GM21723 (cell line): ENCODE measurements around the gene RAB3B.
"Not testable (repeated sequence)": the region's sequence is repeated elsewhere in the genome, so short reads cannot be mapped to it uniquely, and the experiment has no call there.

Experiments
- ATAC-seq: cut with Tn5 transposase; IDR thresholded peaks from one replicate; pipeline ENCODE4 v1.9.1; 2021; ENCODE audit warnings: mild to moderate bottlenecking, moderate library complexity; ENCODE audit not compliant: unreplicated experiment

Gene RAB3B

DNA sequence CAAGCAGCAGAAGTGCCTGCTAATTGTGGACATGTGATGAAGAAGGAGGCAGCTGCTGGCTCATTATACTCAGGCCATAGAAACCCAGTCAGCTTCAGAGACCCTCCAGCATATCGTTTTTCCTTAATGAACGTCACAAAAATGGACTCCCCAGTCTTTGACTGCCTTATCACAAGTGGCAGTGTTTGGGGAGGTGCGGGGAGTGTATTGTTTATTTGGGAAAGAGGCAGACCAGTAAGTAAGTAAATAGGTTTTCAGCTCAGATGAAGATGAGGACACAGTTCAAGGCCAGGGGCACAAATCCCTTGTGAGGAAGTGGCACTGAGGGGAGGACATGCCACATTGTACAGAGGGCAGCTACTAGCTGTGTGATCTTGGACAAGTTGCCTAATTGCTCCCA is 68.5 kb downstream of the RAB3B start:
- ATAC-seq = no peak

DNA sequence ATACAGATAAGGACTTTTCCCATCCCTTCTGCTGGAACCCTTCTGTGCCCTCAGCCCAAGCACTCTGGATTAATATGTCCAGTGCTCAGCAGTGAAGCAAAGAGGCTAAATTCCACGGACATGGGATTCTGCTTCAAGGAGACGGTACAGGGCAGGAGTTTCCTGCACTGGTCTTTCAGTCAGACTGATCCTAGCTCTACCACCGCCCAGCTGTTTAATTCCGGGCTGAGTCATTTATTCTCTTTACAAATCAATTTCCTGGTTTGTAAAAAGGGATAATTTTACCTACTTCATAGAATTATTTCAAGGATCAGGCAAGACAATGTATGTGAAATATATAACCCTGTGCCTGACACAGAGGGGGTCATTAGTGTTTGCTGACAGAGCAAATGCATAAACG is 70.4 kb downstream of the RAB3B start:
- no peak for ATAC-seq

DNA sequence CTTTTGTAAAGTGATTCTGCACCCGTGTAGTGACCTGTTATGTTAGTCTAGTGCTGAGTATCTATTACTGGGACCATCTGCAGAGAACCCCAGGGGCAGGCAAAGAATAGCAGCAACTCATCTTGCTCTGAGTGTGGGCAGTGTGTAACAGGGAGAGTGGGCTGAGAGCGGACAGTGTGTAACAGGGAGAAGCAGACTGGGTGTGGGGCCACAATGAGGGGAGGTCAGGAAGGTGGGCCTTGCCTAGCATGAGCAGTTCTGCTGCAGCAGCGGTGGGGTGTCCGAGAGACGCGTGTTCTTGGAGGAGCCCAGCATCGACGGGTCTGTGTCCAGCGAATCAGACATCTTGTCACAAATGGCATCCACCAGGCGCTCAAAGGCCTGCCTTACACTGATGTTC is 70.8 kb downstream of the RAB3B start:
- no peak for ATAC-seq

DNA sequence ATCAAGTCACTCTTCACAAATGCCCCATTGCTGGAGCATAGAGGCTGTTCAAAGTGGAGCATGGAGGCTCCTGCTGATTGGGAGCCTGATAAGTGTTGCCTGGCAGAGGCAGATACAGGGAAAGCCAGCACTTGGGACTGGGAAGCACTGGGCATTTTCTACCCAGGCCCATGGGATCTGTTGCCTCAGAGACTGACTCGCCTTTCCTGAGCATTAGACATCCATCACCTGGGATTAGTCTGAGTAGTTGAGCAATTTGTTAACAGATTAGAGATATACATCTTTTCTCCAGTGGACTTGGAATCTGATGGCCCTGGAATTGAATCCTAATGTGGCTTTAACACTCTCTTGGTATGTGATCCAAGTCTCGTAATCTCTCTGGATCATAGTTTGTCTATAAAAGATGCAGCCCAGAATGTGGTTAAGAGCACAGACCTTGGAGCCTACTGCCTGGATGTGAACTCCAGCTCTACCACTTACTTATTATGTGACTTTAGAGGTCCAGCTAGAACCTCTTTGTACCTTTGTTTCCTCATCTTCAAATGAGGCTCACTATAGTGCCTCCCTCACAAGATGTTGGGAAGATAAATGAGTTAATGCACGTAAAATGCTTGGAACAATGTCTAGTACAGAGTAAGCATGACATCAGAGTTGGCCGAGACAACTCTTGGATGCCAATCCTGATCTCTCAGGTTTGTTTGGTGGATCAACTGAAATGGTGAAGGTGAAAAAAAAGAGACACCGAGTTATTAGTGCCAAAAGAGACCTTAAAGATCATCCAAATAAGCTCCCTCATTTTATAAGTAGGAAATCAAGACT is 73.7 kb downstream of the RAB3B start:
- no peak for ATAC-seq

DNA sequence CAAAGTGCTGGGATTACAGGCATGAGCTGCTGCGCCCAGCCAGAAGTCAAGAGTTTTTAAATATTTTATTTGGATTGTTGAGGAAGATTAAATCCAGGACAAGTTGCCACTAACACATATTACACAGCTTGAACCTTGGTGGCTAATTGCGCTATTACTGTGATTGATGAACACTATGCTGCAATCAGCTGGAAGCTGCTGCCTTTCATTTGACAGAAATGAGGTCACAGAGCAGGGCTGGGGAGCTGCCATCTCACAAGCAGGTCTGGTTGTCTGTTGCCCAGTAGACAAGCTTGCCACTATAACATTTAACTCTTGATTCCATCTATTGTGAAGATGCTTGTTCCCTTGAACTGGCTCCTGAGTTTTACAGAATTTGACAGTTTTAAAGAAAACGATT is 74.5 kb downstream of the RAB3B start:
- no peak for ATAC-seq

DNA sequence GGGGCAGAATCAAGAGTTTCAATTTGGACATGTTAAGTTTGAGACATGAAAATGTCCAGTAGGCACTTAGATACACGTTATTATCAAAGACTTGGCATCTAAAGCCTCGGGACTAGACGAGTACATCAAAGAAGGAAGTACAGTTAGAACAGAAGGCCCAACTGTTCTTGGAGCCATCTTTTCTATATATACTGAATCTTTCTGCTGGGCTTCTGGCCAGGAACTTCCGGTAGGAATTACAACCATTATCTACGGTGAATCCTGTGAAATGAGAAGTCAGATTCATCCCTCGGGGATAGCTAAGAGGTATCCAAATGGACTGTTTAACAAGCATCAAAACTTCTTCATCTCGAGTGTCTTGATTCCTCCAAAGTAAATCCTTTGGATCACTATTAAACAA is 77.6 kb downstream of the RAB3B start:
- ATAC-seq = no peak

DNA sequence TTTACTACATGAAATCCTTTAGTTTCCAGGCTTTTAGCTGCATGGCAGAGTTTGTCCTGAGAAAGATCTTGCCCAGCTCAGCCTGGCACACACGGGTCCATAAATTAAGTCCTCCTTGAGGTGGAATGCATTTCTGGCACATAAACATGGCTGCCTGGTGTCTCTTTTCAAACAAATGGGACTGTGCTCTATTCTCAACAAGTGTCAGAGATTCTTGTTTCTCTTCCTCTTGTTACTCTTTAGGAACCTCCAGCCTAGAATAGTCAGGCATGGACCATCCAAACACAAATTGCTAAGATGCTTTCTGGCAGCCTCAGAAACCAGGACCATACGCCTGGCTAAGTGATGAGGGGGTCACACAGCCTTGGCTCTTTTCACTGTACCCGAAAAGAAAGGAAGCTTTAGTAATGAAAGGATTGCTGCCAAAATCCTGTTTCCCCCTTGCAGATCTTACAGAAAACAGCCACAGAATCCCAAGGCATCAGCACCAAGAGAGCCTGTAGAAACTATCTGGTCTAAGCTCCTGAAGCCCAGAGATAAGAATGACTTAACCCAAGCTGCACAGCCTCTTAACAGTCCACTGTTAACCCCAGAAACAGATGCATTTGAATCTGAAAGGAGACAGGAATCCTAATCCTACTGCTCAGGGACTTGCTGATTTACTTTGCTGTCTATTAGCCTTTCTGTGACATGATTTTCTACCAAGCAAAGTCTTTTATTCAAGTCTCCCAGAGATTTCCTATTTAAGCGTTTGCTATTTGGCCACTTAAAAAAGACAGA is 80.1 kb downstream of the RAB3B start:
- ATAC-seq = no peak

DNA sequence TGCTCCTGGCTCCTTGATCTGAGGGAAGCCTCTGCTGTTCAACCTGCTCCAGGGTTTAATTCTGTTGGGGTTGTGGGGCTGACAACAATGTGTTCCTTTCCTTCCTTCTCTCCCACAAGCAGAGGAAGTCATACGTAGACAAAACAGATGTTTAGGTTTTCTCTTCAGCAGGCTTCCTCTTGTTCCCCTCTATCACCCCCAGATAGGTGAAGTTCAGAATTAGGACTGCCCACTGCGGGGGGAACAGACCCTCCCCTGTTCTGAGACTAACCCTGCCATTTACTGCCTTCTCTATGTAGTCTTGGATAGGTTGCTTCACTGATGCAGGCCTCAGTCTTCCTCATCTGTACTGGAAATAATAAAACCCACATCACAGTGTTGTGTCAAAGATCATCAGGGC is 82.0 kb downstream of the RAB3B start:
- ATAC-seq = no peak

DNA sequence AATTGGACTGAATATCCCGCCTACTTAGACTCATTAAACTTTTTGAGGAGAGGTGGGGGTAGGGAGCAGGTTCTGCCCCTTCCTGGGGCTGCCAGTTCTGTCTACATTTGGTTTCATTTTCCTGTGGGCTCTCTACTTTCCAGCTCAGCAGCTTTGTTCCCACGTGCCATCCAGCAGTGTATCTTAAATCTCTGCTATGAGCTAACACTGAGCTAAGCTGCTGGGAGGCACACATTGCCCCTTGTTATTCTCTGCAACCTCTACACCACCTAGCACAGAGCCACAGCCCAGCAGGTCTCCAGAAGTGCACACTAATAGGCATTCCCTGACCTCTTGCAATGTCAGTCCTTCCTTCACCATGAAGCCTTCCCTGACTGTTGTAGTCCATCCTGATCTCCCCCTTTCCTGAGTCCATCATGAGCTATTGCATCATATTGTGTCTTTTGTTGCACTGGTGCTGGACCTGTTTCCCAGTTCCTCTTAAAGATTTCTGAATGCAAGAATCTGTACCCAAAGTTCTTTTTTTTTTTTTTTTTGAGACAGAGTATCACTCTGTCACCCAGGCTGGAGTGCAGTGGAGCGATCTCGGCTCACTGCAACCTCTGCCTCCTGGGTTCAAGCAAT is 83.3 kb downstream of the RAB3B start:
- ATAC-seq = no peak

DNA sequence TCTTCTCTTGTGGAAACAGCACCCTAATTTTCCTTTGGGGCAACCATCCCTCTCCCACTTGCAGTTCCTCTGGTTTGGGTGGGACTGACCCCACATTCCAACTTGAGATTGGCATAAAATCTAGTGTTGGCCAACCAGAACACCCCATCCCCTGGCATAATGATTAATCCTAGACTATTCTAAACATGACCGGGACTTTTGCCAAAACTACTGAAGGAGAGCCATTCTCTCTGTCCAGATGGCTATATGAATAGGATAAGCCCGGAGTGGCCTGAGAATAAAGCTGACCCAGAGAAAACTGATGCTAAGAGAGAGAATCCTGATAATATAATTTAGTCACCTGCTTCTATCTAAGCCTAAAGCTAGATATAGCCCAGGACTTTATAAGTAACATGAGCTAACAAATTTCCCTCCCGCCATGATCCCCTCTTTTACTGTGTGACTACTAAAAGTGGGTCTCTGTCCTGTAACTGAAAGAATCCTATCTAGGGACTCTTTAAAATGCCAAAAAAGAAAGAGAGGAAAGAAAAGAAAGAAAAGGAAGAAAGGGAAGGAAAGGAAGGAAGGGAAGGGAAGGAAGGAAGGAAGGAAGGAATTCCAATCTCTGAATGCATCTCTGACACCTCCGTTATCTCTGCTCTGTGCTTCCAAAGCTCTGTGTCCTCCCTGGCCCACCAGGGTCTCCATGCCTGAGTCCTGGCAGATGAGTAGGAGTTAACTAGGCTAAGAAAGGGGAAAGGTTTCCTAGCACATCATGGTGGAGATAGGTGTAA is 84.0 kb downstream of the RAB3B start:
- no peak for ATAC-seq

DNA sequence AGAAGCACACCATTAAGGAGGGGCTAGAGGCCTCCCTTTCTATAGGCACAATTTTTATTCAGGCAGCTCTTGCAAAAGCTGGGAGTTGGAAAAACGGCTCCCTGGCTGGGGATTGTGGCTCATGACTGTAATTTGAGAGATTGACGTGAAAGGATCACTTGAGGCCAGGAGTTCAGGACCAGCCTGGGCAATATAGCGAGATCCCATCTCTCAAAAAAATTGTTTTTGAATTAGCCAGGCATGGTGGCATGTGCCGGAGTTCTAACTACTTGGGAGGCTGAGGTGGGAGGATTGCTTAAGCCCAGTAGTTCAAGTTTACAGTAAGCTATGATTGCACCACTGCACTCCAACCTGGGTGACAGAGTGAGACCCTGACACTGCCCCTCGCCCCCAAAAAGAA is 88.0 kb downstream of the RAB3B start:
- ATAC-seq = no peak

DNA sequence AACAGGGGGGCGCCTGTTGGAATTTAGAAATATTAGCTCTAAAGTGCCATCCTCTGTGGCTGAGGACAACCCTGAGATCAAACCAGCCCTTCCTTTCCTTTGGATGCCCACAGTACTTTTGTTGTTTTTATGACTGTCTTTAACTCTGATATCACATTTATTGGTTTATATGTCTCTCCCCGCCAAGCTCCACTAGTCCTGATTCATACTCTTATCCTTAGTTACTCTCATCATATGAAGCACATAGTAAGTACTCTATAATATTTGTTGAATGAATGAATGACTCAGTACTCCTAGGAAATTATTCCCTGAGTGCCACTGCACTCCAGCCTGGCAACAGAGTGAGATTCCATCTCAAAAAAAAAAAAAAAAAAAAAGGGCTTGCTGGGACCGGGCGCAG is 89.3 kb downstream of the RAB3B start:
- ATAC-seq = no peak

DNA sequence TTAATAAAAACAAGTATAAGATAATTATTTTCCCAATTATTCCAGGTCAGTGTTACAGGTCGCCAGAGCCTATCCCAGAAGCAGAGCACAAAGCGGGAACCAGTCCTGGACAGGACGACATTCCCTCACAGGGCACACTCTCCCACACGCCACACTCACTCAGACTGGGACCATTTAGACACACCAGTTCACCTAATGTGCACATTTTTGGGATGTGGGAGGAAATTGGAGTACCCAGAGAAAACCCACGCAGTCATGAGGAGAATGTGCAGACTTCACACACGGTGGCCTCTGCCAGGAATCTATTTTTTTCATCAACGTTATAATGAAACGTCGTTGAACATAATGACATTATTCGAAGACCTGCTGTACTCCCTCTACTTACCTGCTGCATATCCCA is 91.5 kb downstream of the RAB3B start:
- no peak for ATAC-seq

DNA sequence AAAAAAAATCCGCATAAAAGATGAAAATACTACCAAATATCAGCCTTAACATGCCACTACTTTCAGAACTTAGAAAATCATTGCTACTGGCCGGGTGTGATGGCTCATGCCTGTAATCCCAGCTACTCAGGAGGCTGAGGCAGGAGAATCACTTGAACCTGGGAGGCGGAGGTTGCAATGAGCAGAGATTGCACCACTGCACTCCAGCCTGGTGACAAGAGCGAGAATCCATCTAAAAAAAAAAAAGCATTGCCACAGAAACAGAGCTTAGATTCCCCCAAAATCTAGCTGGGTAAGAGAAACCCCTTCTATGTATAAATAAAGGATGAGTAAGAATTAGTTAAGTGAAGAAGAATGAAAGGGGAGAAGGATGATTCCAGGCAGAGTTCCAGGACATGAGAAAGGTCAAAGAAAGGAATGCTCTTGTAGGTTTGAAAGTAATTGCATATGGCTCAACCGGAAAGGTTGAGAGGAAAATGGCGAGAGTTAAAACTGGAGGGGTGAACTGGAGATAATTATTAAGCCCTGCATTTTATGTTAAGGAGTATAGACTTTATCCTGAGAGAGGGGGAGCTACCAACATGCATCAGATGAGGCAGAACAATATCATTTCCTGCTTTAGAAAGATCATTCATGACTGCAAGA is 92.3 kb downstream of the RAB3B start:
- ATAC-seq = no peak

DNA sequence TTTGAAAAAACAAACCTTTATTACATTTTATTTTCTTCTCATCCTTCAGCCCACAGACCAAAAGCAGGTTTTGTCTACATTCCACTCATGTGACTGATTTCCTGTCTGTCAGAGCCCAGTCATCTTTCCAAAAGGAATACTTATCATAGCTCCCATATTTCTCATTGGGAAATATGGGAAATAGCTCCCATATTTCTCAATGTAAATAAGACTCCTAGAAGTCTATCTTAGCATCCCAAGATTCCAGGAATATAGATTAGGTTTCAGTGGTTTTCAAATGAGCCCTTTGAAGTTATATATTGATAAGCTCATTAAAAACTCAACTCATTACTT is 92.8 kb downstream of the RAB3B start:
- ATAC-seq = no peak

DNA sequence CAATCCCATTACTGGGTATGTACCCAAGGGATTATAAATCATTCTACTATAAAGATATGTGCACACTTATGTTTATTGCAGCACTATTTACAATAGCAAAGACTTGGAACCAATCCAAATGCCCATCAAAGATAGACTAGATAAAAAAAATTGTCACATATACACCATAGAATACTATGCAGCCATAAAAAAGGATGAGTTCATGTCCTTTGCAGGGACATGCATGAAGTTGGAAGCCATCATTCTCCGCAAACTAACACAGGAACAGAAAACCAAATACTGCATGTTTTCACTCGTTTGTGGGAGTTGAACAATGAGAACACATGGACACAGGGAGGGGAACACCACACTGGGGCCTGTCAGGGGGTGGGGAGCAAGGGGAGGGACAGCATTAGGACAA is 95.8 kb downstream of the RAB3B start:
- ATAC-seq = not testable (repeated sequence)

DNA sequence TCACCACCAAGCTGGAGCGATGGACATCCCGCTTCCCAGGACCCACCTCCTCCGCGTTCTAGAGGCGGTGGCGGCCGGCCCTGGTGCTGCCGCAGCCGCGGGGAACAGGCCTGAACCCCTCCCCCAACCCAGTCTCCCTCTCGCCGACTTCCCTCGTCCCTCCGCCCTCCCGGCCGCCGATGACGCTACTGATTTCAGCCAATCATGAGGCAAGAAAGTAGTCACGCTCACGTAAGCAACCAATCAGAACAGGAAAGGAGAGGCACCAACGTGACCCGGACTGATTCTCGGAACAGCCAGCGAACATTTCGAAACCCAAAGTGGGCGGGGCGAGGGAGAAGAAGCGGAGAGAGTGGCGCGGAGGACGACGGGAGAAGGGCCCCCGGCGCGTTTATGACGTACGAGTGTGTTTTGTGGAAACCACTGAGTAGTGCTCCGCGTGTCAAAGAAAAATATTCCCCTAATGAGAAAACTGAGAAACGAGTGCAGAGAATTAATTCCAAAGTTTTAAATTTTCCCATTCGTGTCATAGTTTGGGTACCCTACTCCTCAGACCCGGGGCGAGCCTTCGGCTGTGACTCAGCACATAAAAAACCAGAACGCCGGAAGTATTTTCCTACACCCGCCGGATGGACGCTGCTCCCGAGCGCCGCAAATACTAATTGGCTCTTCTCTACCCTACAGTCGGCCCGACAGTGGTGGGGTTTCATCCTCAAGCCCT is 111.7 kb downstream of the RAB3B start, which contains the start of gene NRDC:
Gene NRDC, minus strand, starts transcription at position 112 of the 721 bp plus-strand sequence. CDS start 112 bp downstream, outside the sequence.
- peak; percentile 86 for ATAC-seq

DNA sequence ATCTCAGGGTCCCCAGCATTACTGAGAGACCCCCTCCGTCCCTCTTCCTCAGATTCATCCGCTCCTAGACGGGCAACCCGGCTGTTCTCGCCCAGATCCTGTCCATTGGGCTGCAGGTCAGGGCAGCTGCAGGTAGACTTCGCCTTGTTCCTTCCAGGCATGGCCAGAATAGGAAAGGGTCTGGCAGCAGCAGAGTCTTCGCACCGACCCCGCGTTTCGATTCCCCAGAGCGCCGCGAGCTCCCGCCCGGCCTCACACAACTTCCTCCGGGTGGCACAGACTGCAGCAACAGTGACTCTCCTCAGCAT is 112.2 kb downstream of the RAB3B start:
- peak; percentile 32 for ATAC-seq

DNA sequence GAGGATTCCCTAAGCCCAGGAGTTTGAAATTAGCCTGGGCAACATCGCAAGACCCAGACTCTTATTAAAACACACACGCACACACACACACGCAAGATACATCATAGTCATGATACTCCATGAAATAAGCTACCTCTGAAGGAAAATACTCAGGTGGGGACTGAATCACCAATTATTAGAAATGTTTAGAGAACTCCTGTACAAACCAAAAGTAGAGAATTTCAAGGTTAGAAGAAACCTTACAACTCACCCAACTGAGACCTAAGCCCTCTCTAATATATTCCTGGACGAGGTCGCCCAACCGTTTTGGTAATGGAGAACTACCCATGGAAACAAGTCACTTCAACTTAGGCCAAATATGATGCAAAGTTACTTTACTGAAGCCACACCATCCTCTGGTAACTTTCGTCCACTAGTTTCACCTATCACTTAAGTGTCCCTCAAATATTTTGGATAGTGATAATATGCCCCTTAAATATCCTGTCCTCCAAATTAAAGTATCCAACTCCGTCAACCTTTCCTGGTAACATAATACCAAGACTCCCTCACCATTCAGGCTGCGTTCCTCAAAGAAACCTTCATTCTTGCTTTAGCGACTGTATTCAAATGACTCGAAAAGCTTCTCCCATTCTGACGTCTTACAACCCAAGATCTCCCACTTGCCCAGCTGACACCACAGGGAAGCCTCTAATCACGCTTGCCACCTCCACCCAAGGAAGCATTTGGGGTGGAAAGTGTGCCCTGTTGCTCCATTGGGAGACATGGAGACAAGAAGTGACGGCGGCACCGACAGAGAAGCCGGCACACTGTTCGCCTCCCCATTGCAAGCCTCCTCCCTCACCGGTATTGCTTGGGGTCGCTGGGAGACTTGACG is 112.8 kb downstream of the RAB3B start:
- peak; percentile 1 for ATAC-seq
